Measurements from ENCODE around the gene PCMT1.

GRCh38 chr6:149823013-149823412 is 73.5 kb downstream of the PCMT1 start:
- TF ChIP-seq, protein P1, sequence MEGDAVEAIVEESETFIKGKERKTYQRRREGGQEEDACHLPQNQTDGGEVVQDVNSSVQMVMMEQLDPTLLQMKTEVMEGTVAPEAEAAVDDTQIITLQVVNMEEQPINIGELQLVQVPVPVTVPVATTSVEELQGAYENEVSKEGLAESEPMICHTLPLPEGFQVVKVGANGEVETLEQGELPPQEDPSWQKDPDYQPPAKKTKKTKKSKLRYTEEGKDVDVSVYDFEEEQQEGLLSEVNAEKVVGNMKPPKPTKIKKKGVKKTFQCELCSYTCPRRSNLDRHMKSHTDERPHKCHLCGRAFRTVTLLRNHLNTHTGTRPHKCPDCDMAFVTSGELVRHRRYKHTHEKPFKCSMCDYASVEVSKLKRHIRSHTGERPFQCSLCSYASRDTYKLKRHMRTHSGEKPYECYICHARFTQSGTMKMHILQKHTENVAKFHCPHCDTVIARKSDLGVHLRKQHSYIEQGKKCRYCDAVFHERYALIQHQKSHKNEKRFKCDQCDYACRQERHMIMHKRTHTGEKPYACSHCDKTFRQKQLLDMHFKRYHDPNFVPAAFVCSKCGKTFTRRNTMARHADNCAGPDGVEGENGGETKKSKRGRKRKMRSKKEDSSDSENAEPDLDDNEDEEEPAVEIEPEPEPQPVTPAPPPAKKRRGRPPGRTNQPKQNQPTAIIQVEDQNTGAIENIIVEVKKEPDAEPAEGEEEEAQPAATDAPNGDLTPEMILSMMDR (IDR thresholded peaks at IDR 0.05; ENCODE audit: poor library complexity): no peak
- TF ChIP-seq EZH2phosphoT487 (IDR thresholded peaks at IDR 0.05; ENCODE audit: low read depth, severe bottlenecking, unreplicated experiment) (no peak), EZH2 (IDR thresholded peaks at IDR 0.05; ENCODE audit: borderline replicate concordance) (no peak)

Data from hepatocyte (in vitro differentiated cells).